ENCODE measurements around the gene SLC3A2. TPM values are rescaled to one million over a fixed set of nuclear protein-coding genes. Genes with fewer than 3 reads are reported as not detected.

Gene SLC3A2
- total and polyA plus RNA-seq, 2 of the 13 experiments (the other 11 are each of a cell fraction or from before 2014, with no cell fraction given), result 213 to 226 TPM

- TF ChIP-seq ZNF224 (CRISPR knock-in tag; IDR thresholded peaks at IDR 0.05) (no peak), POLR2AphosphoS2 (IDR thresholded peaks at IDR 0.05; ENCODE audit: low read depth, low read length) (no peak), JDP2 (CRISPR knock-in tag; IDR thresholded peaks at IDR 0.05; ENCODE audit: borderline replicate concordance) (no peak), KLF16 (CRISPR knock-in tag; IDR thresholded peaks at IDR 0.05) (no peak), ZNF766 (CRISPR knock-in tag; IDR thresholded peaks at IDR 0.05; ENCODE audit: borderline replicate concordance) (0 out of 2 replicates have a peak, but pooled peaks have one; percentile 23), ZNF280B (CRISPR knock-in tag; IDR thresholded peaks at IDR 0.05; ENCODE audit: borderline replicate concordance) (no peak), CSRNP1 (CRISPR knock-in tag; IDR thresholded peaks at IDR 0.05) (0 out of 2 replicates have a peak, but pooled peaks have one; percentile 58), PRDM15 (CRISPR knock-in tag; IDR thresholded peaks at IDR 0.05) (peak; percentile 56; the same call in 1 of the 2 replicates), AGO1 (IDR thresholded peaks at IDR 0.05; ENCODE audit: low read depth, low read length, poor library complexity, severe bottlenecking) (peak; percentile 79), MXI1 (IDR thresholded peaks at IDR 0.05; ENCODE audit: borderline replicate concordance, low read depth, low read length) (no peak), FOSL2 (CRISPR knock-in tag; IDR thresholded peaks at IDR 0.05) (no peak), ZZZ3 (CRISPR knock-in tag; IDR thresholded peaks at IDR 0.05; ENCODE audit: borderline replicate concordance) (no peak), MBNL3 (CRISPR knock-in tag; conservative IDR thresholded peaks at IDR 0.05) (no peak), CBX2 (IDR thresholded peaks at IDR 0.05; ENCODE audit: low read depth, low read length) (no peak), CBX2 (CRISPR knock-in tag; IDR thresholded peaks at IDR 0.05; ENCODE audit: low read depth) (no peak), FOXA1 (IDR thresholded peaks at IDR 0.05) (no peak), FOXA1 (CRISPR knock-in tag; IDR thresholded peaks at IDR 0.05) (no peak), GRHL1 (CRISPR knock-in tag; conservative IDR thresholded peaks at IDR 0.05) (no peak), ZNF556 (CRISPR knock-in tag; IDR thresholded peaks at IDR 0.05; ENCODE audit: borderline replicate concordance) (no peak)
These were observed 48.1 kb upstream of the SLC3A2 start, which contains the start of gene TEX54 (continued) for GRCh38 chr11:62832336-62833234.
